GF-D8 (cell line): ENCODE results near the gene ERAP2.
"Not testable (repeated sequence)": the region's sequence is repeated elsewhere in the genome, so short reads cannot be mapped to it uniquely, and the experiment has no call there.

Source experiments
- DNase-seq: peaks from one replicate; lab custom pipeline; 2025; lab: John Stamatoyannopoulos, UW

ERAP2 gene

DNA sequence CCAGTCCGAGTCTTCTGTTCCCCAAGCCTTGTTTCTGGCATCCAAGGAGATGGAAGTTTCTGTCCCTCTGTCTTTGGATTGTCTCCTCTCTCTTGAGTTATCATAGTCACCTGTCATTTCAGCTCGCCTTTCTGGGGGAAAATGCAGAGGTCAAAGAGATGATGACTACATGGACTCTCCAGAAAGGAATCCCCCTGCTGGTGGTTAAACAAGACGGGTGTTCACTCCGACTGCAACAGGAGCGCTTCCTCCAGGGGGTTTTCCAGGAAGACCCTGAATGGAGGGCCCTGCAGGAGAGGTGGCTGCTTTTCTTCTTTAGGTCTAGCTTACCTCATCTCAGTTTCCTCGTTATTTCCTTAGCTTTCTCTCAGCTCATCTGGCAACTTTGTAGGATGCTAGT is 25.1 kb downstream of the ERAP2 start:
- no peak for DNase-seq

DNA sequence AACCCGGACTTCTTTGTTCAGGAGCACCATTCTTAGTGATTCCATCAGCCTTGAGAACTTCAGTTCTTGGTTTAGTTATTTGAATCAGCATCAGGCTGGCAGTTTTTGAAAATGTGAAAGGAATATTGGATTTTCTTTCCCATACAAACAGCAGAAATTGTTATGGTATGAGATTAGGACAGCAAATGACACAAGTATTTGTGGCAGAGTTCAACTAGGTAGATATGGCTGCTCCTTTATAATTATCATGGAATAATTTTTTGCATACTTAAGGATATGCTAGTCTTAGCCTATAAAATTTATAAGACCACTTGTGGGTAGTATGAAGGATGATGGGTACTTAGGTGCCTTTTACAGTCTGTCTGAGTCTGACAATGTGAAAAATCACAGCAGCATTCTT is 25.5 kb downstream of the ERAP2 start:
- no peak for DNase-seq

DNA sequence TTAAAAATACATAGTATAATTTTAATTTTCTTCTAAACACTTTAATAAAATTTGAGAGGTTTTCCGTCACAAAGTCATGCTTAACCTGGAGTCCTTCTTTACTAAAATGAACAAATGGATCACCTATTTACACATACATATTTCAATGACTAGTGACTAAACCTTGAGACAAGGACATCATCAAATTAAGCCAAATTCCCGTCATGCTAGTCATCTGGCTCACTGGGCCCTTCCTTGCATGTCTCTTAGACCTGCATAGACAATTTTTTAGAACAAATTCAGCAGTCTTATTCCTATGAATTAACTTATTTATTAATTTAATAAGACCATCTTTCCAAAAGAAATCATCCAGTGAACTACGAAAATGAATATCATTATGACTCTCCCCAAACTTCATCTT is 26.6 kb downstream of the ERAP2 start:
- no peak for DNase-seq

- no peak for DNase-seq
Observed at GRCh38 chr5:96903300-96903699, 27.0 kb downstream of the ERAP2 start.

DNA sequence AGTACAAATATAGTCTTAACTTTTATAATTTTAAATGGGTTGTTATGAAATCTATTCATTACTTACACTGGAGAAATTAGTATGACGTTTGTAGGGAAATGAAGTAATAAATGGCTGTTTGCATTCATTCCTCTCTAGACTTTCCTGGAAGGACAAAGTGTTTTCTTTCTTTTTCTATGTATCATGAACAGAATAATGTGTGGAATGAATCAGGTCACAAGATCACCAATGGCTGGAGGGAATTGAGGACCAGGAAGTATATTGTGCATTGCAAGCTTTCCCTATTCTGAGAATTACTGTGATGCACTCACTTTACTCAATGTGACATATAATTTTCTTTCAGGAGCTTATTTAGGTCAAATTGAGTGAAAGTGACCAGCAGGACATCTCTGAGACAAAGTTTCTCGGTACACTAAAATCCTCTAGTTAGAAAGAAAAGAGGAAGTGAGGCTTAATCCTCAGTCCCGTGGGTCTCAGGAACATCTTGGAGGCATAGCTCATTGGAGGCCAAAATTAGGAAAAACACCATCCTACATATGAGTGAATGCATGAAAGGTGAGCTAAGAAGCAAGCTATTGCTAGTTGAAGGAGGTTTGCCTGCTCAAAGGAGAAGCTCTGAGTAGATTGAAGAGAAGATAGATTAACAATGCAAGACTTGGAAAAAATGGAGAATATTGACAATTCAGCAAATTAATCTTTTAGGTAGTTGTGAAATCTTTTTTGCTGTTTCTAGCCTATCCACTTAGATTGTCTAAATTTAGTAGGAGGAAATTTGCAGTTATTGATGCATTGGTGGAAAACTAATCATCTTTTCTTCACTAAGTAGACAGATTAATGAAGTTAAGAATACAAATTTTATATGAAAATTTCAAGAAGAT is 28.0 kb downstream of the ERAP2 start:
- no peak for DNase-seq

DNA sequence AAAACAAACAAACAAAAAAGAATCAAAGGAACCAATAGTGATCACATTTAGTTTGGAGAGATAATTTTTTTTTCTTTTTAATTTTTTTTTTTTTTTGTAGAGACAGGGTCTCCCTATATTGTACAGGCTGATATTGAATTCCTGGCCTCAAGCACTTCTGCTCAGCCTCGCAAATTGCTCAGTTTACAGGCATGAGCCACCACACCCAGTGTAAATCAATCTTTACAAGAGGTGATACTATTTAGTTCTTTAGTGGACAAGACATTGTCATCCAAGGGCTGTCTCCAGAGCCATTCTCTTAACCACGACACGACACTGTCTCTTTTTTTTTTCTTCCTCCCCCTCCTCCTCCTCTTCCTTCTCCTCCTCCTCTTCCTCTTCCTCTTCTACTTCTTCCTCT is 29.6 kb downstream of the ERAP2 start:
- DNase-seq: no peak

GRCh38 chr5:96909003-96909402 is 32.7 kb downstream of the ERAP2 start:
- no peak for DNase-seq

GRCh38 chr5:96909435-96909834 is 33.1 kb downstream of the ERAP2 start:
- DNase-seq: no peak

- DNase-seq: no peak
Observed at GRCh38 chr5:96911139-96911538, 34.8 kb downstream of the ERAP2 start.

- DNase-seq: no peak
Observed at GRCh38 chr5:96913233-96913632, 36.9 kb downstream of the ERAP2 start.

DNA sequence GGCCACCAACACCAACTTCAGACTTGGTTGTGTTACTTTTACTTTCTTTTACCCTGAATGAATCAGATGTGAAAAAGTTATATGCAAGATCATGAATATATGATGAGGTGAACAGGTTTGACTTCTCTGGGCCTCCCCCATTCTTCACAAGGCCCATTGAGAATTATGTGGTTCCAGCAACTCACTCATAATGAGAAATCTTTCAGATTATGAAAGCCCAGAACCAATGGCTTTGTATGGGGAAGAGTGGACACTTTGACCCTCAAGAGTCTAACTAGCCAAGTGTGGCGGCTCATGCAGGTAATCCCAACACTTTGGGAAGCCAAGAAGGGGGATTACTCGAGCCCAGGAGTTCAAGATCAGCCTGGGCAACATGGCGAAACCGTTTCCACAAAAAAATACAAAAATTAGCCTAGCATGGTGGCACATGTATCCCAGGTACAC is 43.5 kb downstream of the ERAP2 start:
- DNase-seq: no peak

DNA sequence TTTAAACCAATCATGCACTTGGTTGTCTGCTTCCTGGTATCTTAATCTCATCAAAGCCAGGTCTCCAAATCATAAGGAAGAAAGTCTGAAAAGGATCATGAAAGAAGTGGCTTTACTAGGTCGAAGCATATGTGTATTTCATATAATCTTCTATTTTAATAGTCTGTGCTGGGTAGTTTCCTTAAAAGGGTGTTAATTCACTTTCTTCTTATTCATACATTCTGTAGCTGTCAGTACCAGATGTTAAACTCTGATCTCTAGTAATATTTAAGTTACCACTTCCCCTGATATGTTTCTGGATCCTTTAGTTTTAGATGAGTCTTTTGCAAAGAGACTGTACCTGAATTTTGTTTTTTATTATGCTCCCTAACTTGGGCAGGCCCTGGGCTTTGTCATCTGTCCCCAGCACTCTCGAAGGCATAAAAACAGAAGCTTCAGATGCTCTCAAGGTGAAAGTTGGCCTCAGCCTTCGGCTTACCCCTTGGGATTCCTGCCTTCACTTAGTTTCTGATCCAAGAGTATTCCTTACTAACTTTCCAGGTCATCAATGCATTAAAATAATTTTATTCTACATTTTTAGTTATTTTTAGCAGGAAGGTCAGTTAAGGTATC is 44.5 kb downstream of the ERAP2 start:
- DNase-seq: no peak

- no peak for DNase-seq
Observed at GRCh38 chr5:96922499-96923244, 46.4 kb downstream of the ERAP2 start.

DNA sequence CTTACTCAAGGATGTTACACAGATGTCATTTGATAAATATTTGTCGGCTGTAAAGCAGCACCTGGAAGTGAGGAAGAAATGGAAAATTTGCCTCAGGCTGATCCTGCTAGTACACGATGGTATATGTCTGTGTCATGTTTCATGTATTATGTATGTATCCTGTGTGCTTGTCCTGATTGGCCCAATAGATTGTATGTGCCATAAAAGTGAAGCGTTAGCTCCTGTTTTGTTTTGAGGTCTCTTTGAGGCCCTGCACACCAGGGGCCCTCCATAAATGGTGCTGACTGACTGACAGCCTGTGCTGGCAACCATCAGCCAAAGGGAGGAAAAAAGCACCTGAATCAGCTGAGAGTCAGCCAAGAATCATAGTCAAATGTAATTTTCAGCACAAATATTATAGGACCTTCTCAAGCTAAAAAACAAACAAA is 47.7 kb downstream of the ERAP2 start:
- no peak for DNase-seq

- no peak for DNase-seq
Observed at GRCh38 chr5:96926276-96926675, 50.0 kb downstream of the ERAP2 start.

DNA sequence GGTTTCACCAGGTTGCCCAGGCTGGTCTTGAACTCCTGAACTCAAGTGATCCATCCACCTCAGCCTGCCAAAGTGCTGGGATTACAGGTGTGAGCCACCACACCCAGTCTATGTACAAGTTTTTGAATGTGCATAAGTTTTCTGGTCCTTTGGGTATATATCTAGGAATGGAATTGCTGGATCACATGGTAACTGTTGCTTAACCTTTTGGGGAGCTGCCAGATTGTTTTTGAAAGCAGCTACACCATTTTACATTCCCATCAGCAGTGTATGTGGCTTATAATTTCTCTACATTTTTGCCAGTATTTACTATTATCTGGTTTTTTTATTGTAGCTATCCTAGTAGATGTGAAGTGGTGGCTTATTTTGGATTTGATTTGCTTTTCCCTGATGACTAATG is 50.7 kb downstream of the ERAP2 start:
- no peak for DNase-seq

GRCh38 chr5:96928931-96929708 is 52.8 kb downstream of the ERAP2 start:
- DNase-seq: no peak

- DNase-seq: no peak
Observed at GRCh38 chr5:96930058-96930457, 53.8 kb downstream of the ERAP2 start.

GRCh38 chr5:96930589-96930988 is 54.3 kb downstream of the ERAP2 start:
- no peak for DNase-seq

DNA sequence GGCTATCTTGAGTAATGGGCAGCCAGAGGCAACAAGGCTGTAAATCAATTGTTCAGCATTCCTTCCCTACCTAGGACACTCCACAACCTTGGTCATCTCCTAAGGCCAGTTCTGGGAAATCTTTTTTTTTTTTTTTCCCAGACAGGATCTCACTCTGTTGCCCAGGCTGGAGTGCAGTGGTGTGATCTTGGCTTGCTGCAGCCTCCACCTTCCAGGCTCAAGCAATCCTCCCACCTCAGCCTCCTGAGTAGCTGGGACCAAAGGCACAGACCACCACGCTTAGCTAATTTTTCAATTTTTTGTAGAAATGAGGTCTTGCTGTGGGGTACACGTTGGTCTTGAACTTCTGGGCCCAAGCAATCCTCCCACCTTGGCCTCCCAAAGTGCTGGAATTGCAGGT is 54.7 kb downstream of the ERAP2 start:
- not testable (repeated sequence) for DNase-seq

GRCh38 chr5:96931605-96932004 is 55.3 kb downstream of the ERAP2 start:
- DNase-seq: peak; percentile 24

DNA sequence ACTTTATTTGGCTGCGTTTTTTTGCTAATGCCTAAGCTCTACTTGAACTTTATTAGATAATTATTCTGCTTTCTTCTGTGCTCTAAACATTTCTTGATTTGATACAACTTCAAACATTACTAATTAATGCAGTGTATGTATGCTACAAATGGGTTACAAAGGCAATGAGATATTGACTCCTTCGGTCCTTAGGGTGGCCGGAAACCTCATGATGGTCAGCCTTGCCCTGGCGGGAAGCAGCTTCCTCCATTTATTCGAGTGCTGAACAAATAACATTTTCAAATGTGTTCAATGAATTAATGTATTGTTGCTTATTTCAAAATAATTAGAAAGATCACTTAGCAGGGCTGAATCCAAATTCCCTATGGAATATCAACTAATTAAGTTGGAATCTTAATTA is 55.7 kb downstream of the ERAP2 start:
- DNase-seq: no peak
